GM23248 (cell line): ENCODE data around the gene CDHR3. TPM values are rescaled to one million over a fixed set of nuclear protein-coding genes. Genes with fewer than 3 reads are reported as not detected.

Source experiments
- DNase-seq: peaks from one replicate; pipeline ENCODE4 v3.0.0-alpha.2; 2015
- H2AFZ ChIP-seq: fragments of 200-600 bp; sonication (generic); 2 replicates; pipeline ENCODE4 v1.6.1; 2016; ENCODE audit warnings: antibody characterized with exemption
- H3F3A ChIP-seq: fragments of 200-600 bp; sonication (generic); 2 replicates; pipeline ENCODE4 v1.6.1; 2016; ENCODE audit warnings: mild to moderate bottlenecking, antibody characterized with exemption, mixed run types; ENCODE audit not compliant: insufficient read depth
- H3K27ac ChIP-seq: fragments of 200-600 bp; sonication (generic); 2 replicates; pipeline ENCODE4 v1.5.1; 2016; ENCODE audit warnings: mild to moderate bottlenecking
- H3K27me3 ChIP-seq: fragments of 200-600 bp; sonication (generic); replicated peaks from 2 replicates; pipeline ENCODE4 v1.6.1; 2016; ENCODE audit warnings: mild to moderate bottlenecking; ENCODE audit not compliant: insufficient read depth
- H3K36me3 ChIP-seq: fragments of 200-600 bp; sonication (generic); 2 replicates; pipeline ENCODE4 v1.6.1; 2016; ENCODE audit warnings: low read depth, mild to moderate bottlenecking
- H3K4me1 ChIP-seq: fragments of 200-600 bp; sonication (generic); 2 replicates; pipeline ENCODE4 v1.6.1; 2016; ENCODE audit warnings: mild to moderate bottlenecking; ENCODE audit not compliant: insufficient read depth
- H3K4me2 ChIP-seq: fragments of 200-600 bp; sonication (generic); one replicate; pipeline ENCODE4 v1.6.1; 2016; ENCODE audit warnings: mild to moderate bottlenecking; ENCODE audit not compliant: unreplicated experiment
- H3K4me3 ChIP-seq: fragments of 200-600 bp; sonication (generic); 2 replicates; pipeline ENCODE4 v1.5.1; 2016; ENCODE audit warnings: mild to moderate bottlenecking
- H3K79me2 ChIP-seq: fragments of 200-600 bp; sonication (generic); 2 replicates; pipeline ENCODE4 v1.6.1; 2016; ENCODE audit warnings: mild to moderate bottlenecking; ENCODE audit not compliant: insufficient read depth
- H3K9ac ChIP-seq: fragments of 200-600 bp; sonication (generic); 2 replicates; pipeline ENCODE4 v1.6.1; 2016; ENCODE audit warnings: mild to moderate bottlenecking
- H3K9me2 ChIP-seq: fragments of 200-600 bp; sonication (generic); 2 replicates; pipeline ENCODE4 v1.6.1; 2016; ENCODE audit warnings: mixed run types, mild to moderate bottlenecking, moderate library complexity; ENCODE audit not compliant: insufficient read depth
- H3K9me3 ChIP-seq: fragments of 200-600 bp; sonication (generic); one replicate; pipeline ENCODE4 v1.6.1; 2017; ENCODE audit warnings: low read depth
- H4K20me1 ChIP-seq: fragments of 200-600 bp; sonication (generic); 2 replicates; pipeline ENCODE4 v1.6.0; 2016; ENCODE audit not compliant: insufficient read depth
- EZH2 ChIP-seq: fragments of 200-600 bp; sonication (generic); IDR thresholded peaks from 2 replicates; pipeline ENCODE4 v1.6.1; 2018; ENCODE audit warnings: antibody characterized with exemption, mild to moderate bottlenecking; ENCODE audit not compliant: insufficient read depth, poor library complexity, severe bottlenecking
- EZH2phosphoT487 ChIP-seq: fragments of 200-600 bp; sonication (generic); IDR thresholded peaks from 2 replicates; pipeline ENCODE4 v1.6.1; 2018; ENCODE audit warnings: antibody characterized with exemption, moderate library complexity, mild to moderate bottlenecking, low read depth; ENCODE audit not compliant: insufficient read depth
- WGBS, 2 experiments: methylation state at CpG; one replicate each; pipeline ENCODE4 v1.1.6; 2015 to 2017; ENCODE audit warnings: low lambda C conversion rate in 2 of 2, low coverage in 1 of 2; ENCODE audit errors: missing lambda C conversion rate in 2 of 2; 5-methylcytosine and 5-hydroxymethylcytosine counted together
- in situ Hi-C: fragments of 300-500 bp; cut with MboI; formaldehyde crosslinking; loops from 2 replicates; pipeline ENCODE4 v1.15.0; 2020
- polyA plus RNA-seq: library from polyadenylated mRNA; unstranded; fragments of >200 nt; fragmentation: Nextera tagmentation; extraction: Ambion mirVana; gene quantifications from 2 replicates; pipeline ENCODE4 v1.2.1, GENCODE V29; 2016
- total RNA-seq: library from RNA; depleted of rRNA; stranded (reverse); fragments of >200 nt; shearing (Covaris generic); gene quantifications from 2 replicates; pipeline ENCODE4 v1.2.3, GENCODE V29; 2014

Gene CDHR3
- total and polyA plus RNA-seq, 2 experiments from 2014 or later = 2.6 to 3.6 TPM

DNA sequence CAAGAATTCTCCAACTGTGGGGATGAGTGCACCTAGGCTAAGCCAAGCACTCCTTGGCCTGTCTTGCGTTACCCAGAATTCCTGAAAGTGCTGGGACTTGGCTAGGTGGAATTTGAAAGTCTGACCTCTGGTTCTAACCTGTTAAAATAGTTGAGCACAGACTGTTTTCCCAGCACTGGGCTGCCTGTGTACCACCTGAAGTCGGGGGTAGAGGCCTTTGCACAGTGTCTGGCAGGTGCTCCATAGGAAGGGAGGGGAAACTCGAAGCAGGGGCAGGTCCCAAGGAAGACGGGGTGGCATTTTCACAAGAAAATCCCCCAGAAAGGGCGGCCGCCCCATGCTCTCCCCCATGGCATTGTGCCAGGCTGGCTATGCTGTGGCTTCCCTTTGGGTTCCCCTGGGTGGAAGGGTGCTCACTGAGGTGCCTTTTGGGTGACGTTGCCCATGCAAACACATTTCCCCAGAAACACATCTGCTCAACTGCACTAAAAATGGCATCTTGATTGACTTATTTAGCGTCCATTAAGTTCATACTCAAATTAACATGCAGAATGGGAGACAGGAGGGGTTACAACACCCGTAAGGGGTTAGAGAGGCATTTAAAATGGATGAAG, 86.2 kb downstream of the CDHR3 start:
- in situ Hi-C loops = loop anchor here (10.0 kb wide), 2 partner anchors 284 to 404 kb away; no protein-coding TSS in a partner anchor
- Histone ChIP-seq H4K20me1 (no peaks in the 10 kb centered on the region), H3K27ac (no peak overlapping the region), H3K27me3 (no peaks in the 10 kb centered on the region; the same call in 1 of the 2 replicates), H3F3A (peaks cover 13% of the 10 kb centered on the region; the same call in 1 of the 2 replicates), H3K4me1 (peaks cover 13% of the 10 kb centered on the region), H3K9ac (no peak overlapping the region), H2AFZ (no peak overlapping the region), H3K36me3 (no peaks in the 10 kb centered on the region), H3K79me2 (no peaks in the 10 kb centered on the region), H3K4me3 (no peak overlapping the region), H3K4me2 (no peak overlapping the region), H3K9me3 (no peaks in the 10 kb centered on the region), H3K9me2 (no peaks in the 10 kb centered on the region)
- DNase-seq = no peak
- no peak for TF ChIP-seq EZH2
- TF ChIP-seq EZH2phosphoT487 = no peak
- WGBS, 2 experiments = 89 to 92% methylated on average over 9 of the region's 9 CpGs

- peak overlapping the region; percentile 75 for H2AFZ ChIP-seq
- H3K27ac ChIP-seq = peak overlapping the region; percentile 57
- H3K36me3 ChIP-seq = no peaks in the 10 kb centered on the region
- no peak for TF ChIP-seq EZH2
- no peak for TF ChIP-seq EZH2phosphoT487
- no peaks in the 10 kb centered on the region for H4K20me1 ChIP-seq
- no peaks in the 10 kb centered on the region for H3K9me2 ChIP-seq
- H3K4me2 ChIP-seq = peak overlapping the region; percentile 69
- 10 to 11% methylated on average over 13 of the region's 13 CpGs for WGBS, 2 experiments
- peaks cover 13% of the 10 kb centered on the region; the same call in 1 of the 2 replicates for H3F3A ChIP-seq
- in situ Hi-C loops = no loop called here
- peak overlapping the region; percentile 52 for H3K9ac ChIP-seq
- peak overlapping the region; percentile 25 for H3K4me3 ChIP-seq
- DNase-seq = peak; percentile 87
- H3K27me3 ChIP-seq = no peaks in the 10 kb centered on the region; the same call in 1 of the 2 replicates
- no peaks in the 10 kb centered on the region for H3K9me3 ChIP-seq
- H3K4me1 ChIP-seq = peaks cover 13% of the 10 kb centered on the region
- H3K79me2 ChIP-seq = no peaks in the 10 kb centered on the region
These were observed 87.1 kb downstream of the CDHR3 start for GRCh38 chr7:106050002-106050745.

- 2 to 5% methylated on average over 4 to 5 of the region's 5 CpGs for WGBS, 2 experiments
- no peaks in the 10 kb centered on the region for H3K9me3 ChIP-seq
- TF ChIP-seq EZH2phosphoT487 (no peak), EZH2 (no peak)
- H2AFZ ChIP-seq = peak overlapping the region; percentile 75
- peak overlapping the region; percentile 52 for H3K9ac ChIP-seq
- H3K27me3 ChIP-seq = no peaks in the 10 kb centered on the region; the same call in 1 of the 2 replicates
- peak; percentile 91 for DNase-seq
- H3K36me3 ChIP-seq = no peaks in the 10 kb centered on the region
- peaks cover 13% of the 10 kb centered on the region; the same call in 1 of the 2 replicates for H3F3A ChIP-seq
- H3K27ac ChIP-seq = peak overlapping the region; percentile 57
- no peaks in the 10 kb centered on the region for H3K79me2 ChIP-seq
- H3K4me2 ChIP-seq = peak overlapping the region; percentile 69
- H3K4me1 ChIP-seq = peaks cover 13% of the 10 kb centered on the region
- H3K4me3 ChIP-seq = peak overlapping the region; percentile 25
- H4K20me1 ChIP-seq = no peaks in the 10 kb centered on the region
- no peaks in the 10 kb centered on the region for H3K9me2 ChIP-seq
- in situ Hi-C loops = no loop called here
These were observed 87.7 kb downstream of the CDHR3 start for GRCh38 chr7:106050746-106051117.

- Histone ChIP-seq H3K9ac (no peak overlapping the region), H4K20me1 (no peaks in the 10 kb centered on the region), H2AFZ (no peak overlapping the region), H3K9me2 (no peaks in the 10 kb centered on the region), H3K4me2 (no peak overlapping the region), H3K27me3 (no peaks in the 10 kb centered on the region; the same call in 1 of the 2 replicates), H3F3A (peaks cover 13% of the 10 kb centered on the region; the same call in 1 of the 2 replicates), H3K27ac (no peak overlapping the region), H3K4me3 (no peak overlapping the region), H3K79me2 (no peaks in the 10 kb centered on the region), H3K4me1 (peaks cover 13% of the 10 kb centered on the region), H3K9me3 (no peaks in the 10 kb centered on the region), H3K36me3 (no peaks in the 10 kb centered on the region)
- TF ChIP-seq EZH2 = no peak
- TF ChIP-seq EZH2phosphoT487 = no peak
- DNase-seq = no peak
- in situ Hi-C loops = no loop called here
- WGBS, 2 experiments = 81% methylated on average over 2 of the region's 2 CpGs
These were observed 89.6 kb downstream of the CDHR3 start for GRCh38 chr7:106052681-106053080.
